HG03060 (cell line): ENCODE measurements around the gene ARHGAP19.

Experiments
- ATAC-seq: cut with Tn5 transposase; IDR thresholded peaks from one replicate; pipeline ENCODE4 v1.9.1; 2021; ENCODE audit warnings: low read depth, moderate number of reproducible peaks; ENCODE audit not compliant: unreplicated experiment

The ARHGAP19 gene, protein sequence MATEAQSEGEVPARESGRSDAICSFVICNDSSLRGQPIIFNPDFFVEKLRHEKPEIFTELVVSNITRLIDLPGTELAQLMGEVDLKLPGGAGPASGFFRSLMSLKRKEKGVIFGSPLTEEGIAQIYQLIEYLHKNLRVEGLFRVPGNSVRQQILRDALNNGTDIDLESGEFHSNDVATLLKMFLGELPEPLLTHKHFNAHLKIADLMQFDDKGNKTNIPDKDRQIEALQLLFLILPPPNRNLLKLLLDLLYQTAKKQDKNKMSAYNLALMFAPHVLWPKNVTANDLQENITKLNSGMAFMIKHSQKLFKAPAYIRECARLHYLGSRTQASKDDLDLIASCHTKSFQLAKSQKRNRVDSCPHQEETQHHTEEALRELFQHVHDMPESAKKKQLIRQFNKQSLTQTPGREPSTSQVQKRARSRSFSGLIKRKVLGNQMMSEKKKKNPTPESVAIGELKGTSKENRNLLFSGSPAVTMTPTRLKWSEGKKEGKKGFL

DNA sequence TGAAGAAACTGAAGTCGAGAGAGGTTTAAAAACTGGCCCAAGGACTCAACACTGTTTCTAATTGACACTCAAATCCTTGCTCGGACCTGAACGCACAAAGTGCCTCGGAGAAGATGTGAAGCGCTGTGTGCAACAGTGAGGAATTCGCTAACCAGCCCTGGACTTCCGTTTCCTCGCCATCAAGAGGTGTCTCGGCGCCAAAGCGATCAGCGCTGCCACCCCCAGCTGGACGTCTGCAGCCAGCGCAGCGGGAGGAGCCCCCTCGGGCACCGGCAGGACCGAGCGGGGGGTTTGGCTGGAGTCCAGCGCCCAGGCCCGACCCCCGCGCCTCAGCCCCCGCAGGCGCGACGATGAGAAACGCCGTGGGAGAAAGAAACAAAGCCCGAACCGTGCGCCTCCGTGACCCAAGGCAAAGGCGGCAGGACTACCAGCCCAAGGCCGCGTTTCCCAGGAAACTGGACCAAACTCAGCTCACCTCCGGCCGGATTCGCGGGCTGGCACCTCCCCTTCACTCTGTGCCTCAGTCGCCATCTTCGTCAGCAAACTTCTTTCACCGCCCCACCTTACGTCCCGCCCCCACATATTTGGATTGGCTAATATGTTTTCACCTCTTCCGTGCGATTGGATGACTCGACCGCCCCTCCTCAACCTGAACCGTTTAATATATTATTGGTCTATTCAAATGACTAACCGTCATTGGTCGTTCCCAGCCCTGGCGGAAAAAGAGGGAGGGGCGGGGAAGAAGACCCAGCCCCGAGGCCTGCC is at the start of gene ARHGAP19:
TSS of gene ARHGAP19 (minus strand) at position 541 of the 765 bp plus-strand sequence. CDS start at position 531, 10 bp downstream.
- peak; percentile 94 for ATAC-seq

DNA sequence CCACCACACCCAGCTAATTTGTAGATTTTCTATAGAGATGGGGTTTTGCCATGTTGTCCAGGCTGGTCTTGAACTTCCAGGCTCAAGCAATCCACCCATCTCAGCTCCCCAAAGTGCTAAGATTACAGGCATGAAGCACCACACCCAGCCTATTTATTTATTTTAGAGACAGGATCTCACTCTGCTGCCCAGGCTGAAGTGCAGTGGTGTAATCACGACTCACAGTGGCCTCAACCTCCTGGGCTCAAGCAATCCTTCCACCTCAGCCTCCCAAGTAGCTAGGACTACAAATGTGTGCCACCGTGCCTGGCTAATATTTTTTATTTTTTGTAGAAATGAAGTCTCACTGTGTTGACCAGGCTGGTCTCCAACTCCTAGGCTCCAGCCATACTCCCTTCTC is 49.0 kb upstream of the ARHGAP19 start:
- no peak for ATAC-seq

DNA sequence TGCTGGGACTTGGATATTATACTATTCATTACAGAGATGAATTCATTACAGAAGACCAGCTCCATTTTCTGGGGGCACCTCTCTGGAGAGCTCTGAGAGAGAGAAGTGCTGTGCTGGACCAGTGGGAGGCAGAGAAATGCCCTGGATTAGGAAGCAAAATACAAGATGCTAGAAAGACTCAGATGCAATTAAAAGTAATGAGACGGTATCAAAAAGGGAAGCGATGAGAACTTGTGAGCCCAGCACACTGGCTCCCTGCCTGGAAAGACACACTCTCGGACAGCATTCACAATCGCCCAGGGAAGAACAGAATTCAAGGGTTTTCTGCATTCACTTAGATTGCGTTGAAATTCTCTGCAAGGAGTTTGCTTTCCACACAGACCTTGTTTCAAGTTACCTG is 45.6 kb upstream of the ARHGAP19 start:
- ATAC-seq, result no peak

DNA sequence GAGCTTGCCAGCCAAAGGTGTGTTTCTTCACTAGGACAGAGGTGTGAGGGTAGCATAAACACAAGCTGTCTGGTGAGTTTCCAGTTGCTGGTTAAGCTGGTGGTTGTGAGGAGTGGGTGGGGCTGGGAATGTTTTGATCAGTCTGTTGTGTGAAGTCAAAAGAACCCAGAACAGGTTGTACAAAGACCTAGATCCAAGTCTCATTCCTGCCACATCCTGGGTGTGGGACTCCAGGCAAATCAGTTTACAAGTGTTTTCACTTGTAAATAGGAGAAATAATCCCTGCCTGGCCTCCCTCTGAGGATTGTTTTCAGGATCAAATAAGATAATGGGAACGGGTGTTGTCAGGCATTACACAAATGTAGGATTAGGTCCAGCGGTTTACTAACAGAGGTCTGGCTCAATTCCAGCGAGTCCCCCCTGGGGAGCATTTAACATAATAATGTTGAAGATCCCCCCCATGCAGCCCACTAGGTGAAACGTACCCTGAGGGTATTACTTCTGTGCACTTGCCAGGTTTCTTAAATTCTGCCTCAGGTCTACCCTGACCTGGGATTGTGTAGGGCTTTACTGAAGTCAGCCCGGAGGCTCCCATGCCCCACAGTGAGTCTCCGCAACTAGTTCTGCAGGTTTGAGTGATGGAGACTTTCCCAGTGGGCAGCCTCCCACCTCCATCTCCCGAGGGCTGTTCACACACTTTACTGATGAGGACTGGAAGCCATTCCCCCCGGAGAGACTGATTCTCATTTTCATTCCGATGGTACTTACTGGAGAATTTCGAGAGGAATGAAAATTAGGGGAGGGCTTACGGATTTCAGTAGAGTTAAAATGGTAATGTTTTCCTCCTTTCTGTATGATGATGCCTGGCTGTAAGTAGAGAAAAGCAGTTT is 44.8 kb upstream of the ARHGAP19 start:
- ATAC-seq, result no peak

DNA sequence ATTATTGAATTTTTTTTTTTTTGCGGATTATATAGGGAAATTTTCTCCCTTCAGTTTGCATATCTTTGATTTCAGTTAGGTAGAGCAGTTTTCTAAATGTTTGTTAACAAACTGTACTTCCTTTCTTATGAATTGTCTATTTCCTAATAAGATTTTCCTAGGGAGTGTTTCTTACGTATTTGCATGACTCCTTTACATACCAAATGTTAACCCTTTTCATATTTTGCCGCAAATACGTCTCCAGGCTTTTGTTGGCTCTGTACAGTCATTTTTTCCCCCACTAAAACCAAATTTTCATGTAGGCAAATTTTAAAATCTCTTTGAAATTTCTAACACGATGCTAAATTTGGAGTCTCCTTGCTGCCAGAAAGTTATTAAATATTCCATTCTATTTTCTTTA is 44.0 kb upstream of the ARHGAP19 start:
- ATAC-seq, result no peak

DNA sequence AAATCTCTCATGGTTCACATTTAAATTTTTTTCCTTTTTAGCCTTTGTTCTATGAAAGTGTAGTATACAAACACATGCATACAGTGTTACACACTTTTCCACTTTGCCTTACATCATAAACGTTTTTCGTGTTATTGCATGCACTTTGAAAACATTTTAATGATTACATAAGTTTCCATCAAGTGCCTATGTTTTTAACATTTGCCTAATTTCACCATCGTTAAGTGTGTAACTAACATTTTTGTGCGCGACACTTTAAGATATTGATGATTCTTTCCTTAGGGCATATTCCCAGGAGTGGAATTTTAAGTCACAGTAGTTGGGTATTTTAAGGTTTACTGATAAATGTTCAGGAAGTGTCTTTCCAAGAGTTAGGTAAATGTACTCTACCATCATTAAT is 43.6 kb upstream of the ARHGAP19 start:
- ATAC-seq, result no peak

DNA sequence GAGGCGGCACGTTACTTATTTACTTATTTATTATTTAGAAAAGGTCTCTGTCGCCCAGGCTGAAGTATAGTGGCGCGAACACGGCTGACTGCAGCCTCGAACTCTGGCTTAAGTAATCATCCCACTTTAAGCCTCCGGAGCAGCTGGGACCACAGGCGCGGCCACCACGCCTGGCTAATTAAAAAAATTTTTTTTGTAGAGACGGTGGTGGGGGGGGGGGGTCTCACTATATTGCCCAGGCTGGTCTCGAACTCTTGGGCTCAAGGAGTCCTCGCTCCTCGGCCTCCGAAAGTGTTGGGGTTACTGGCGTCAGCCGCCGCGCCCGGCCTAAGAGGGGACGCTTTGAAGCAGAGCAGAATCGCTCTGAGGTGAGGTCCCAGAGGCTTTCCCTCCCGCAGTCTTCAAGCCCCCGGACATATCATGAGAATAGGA is 42.8 kb upstream of the ARHGAP19 start:
- ATAC-seq, result no peak

DNA sequence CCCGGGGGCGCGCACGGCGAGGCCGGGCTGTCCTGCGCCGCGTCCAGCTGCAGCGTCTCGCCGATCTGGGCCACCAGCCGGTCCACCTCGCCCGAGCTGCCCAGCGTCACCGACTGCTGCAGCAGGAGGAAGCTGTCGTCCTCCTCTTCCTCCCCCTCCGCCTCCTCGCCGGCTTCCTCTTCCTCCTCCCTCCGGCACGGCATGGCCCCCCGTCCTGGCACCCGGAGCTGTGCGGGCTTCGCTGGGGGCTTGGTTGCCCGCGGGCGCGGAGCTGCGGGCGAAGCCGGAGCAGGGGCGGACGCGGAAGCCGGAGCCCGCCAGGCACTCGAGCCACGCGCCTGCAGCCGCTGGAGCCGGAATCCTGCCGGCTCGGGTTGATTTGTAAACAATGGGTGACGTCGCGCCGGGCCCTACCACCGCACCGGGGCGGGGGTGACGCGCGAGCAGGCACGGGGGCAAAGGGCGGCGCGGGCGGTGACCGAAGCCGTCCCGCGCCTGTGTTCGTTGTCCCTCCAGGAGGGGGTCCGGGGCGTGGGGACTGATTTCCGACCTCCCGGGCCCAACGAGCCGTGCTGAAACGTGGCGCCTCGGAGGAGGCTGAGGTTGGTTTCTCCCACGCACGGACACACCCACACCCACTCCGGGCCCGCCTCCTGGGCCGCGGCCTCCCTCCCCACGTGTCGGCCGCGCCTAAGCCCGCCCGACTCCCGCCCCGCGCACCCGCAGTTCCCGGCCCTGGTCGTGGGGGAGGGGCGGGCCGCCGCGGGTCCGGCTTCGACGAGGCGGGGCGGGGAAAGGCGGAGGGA is 42.1 kb upstream of the ARHGAP19 start, which contains the start of gene FRAT2:
TSS of gene FRAT2 (minus strand) at position 360 of the 806 bp plus-strand sequence. CDS start at position 203, 157 bp downstream.
- peak; percentile 46 for ATAC-seq

DNA sequence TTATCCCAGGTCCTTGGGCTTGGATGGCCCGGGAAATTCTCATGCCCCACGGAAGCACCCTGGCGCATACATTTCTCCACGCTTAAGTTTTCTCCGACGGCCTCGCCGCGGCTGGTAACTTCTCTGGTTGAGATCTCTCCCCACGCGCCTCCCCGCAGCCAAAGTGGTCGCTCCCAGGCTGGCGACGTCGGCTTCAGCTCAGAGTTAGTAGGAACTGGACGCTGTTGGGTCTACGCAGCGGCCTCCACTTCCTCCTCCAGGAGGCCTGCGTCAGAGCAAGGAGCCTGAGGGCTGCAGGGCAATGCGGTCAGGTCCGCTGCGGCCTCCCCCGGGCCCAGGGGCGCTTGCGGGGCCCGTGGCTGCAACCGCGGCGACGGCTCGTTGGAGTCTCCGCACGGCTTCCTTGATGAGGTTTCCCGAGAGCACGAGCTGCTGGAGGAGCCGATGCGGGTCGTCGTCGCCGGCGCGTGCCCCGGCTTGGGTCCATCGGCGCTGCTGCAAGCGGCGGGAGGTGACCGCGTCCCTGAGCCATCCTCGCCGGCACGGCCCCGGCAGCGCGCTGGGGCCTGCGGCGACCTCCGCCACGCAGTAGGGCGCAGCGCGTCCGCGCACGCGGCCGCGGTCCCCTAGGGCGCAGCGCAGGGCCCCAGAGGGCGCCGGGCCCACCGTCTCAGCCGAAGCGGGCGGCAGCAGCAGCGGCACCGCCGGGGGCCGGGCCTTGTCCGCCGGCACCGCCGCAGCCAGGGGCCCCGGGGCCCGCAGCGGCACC is 41.3 kb upstream of the ARHGAP19 start:
- ATAC-seq, result peak; percentile 14

DNA sequence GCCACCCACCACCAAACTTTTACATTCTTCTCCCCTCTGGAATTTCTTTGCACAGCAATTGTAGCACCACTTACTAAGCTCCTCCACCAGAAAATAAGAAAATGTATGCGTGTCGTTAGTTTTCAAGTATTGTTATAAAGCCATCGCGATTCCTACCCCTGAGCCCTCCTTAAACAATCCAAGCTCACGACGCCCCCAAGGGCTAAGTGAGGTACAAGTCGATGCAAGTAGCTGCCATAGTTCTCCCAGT is 40.8 kb upstream of the ARHGAP19 start:
- ATAC-seq, result no peak

DNA sequence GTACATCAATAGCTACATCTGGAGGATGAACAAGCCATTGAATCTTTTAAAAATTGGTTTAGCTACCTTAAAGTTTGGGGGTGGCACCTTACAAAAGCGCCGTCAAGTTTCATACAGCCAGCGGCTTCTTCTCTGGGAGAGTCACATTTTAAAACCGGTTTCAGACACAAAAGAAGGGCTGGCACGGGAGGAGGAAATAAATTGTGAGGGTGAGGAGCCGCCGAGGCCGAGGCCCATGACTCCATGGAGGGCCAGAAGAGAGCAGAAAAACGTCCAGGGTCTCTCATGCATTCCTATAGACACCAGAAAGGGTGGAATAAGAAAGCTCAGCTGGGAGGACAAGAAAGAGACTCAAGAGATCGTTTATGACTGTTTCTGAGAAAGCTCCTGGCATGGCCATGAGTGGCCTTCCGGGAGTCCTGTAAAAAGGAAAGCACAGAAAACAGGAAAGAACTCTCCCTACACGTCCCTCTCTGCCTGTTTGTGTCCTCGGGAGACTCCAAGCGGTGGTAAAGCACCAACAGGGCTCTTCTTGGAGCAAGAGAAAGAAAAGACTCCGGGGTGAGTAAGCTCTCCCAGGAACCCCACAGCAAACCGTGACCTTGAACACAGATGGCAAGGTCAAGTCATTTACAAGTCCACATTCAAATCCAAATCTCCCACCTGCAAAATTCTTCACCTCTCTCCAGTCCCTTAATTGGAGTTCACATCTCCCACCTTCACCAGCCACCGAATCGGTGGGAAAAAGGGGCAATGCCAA is 40.3 kb upstream of the ARHGAP19 start:
- ATAC-seq, result no peak

DNA sequence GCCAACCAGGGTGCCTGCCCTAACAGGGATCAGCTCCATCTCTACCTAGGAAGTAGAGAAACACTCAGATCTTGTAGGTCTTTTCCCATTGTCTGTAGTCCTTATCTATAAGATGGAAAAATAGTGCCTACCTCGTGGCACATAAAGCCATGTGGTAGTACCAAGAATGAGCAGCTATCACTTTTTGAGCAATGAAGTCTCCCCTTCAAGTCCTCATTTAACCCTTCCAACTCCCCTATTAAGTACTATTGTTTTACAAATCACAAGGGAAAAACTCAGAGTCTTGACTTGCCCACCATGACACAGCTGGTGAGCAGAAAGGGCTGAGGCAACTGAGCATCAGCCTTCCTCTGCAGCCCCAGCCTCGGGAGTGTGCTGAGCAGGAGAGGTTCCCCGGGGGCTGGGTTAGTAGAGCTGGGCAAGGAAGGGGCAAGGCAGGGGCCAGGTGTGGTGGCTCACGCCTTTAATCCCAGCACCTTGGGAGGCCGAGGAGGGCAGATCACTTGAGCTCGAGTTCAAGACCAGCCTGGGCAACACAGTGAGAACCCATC is 38.8 kb upstream of the ARHGAP19 start:
- ATAC-seq, result no peak

DNA sequence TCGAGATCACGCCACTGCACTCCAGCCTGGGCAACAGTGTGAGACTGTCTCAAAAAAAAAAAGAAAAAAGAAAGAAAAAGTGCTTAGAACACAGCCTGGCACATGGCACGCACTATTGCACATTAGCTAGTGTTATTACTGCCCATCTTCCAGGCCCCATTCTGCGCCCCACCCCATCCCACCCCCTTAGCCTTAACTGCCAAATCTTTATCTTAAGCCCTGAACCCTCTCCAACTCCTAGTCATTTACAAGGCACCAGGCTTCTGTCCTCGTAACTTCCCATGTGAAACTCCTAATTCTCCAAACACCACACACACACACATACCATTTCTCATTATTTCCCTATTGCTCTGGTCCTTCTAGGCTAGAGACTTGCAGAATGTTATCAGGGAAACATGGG is 37.3 kb upstream of the ARHGAP19 start:
- no peak for ATAC-seq

DNA sequence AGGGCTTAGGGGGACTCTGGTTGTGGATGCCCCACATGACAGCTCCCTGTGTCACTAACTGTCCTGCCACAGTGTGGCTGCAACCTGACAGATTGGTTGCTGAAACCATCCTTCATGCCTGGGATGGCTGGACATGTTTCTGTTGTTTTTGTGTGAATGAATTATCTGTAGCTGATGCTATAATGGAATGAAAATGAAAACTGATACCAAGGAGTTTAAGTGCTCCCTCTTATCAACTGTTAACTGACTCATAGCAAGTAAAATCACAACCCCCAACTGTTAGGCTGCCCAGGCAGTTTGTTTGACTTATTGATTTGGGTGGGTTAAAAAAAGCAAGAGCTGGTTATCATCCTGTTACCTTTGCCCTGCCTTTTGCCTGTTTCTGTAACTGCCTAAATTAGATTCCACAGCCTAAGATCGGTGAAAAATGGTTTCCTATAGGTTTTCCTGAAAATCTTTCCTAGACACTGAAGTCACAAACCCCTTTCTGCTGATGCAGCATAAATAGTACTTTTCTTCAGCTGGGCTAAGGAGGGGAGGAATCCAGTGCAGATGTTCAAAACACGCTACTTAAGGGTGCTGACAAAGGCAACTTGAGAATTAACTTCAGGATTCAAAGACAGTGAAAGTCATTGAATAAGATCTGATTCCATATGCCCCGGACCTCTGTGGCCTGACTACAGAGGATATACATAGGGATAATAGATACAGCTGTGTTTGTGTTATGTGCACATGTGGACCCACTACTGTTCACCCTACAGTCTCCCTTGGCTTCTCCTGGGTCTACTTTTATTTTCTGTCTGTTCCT is 36.4 kb upstream of the ARHGAP19 start:
- ATAC-seq, result no peak

DNA sequence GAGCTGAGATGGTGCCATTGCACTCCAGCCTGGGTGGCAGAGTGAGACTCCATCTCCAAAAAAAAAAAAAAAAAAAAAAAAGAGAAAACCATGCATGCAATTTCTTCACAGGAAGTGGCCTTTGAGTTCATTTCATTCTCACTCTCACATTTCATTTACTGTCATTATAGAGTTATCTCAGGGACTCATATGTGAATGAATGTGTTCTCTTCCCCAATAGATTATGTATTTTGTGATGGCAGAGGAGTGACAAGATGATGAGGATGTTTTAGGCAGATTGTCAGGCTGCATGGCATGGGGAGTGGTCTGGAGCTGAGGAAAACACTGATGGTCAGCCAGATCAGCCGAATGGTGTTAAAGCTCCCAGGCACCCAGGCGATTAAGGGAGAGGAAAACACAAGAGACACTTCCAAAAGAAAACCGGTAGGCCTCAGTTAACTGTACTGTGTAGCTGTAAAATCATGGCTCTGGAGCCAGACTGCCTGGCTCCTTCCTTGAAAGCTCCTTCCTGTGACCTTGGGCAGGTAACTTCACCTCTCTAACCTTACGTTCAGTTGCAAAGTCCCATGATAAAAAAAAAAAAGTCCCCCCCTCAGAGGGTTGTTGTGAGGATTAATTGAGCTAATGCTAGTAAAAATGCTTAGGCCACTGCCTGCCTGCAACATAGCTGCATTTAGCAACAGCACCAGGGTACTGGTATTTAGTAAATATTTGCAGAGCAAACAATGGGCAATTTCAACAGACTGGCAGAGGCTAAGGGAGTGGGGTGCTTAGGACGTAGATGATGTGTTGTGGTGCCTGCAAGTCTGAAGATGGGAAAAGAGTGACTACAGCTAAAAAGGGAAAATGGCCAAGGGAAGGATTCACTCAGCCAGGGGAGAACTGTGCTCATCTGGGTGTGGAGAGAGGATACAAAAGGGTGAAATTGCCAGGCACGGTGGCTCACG is 35.2 kb upstream of the ARHGAP19 start:
- ATAC-seq, result no peak

DNA sequence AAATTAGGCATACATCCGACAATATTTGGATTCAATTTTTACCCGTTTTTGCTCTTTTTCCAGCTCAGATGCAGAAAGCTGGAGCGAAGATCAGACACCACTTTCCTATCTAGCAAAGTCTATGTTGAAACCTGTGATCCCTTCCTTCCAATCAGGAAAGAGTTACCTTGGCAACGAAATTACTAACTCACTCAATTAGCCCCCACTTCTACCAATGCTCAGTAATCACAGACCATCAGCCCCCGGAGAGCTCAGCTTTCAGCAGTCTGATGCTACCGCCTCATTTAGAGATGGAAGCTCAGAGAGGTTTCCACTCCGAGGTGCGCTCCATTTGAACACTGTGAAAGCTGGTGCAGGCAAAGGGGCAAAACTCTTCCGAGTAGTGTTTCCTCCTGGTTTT is 33.3 kb upstream of the ARHGAP19 start:
- ATAC-seq, result no peak
